AG04450 (cell line): ENCODE results near the gene ZNF581. TPM values are rescaled to one million over a fixed set of nuclear protein-coding genes. Genes with fewer than 3 reads are reported as not detected.
A peak's percentile ranks its signal among the peaks of the same experiment; 100 is the strongest.

ENCODE experiments used
- CTCF ChIA-PET: fragments of 300-600, 350-600 bp; formaldehyde crosslinking; extraction: SDS; loops from one replicate; lab custom pipeline; 2022; ENCODE audit warnings: antibody characterized with exemption, inconsistent platforms; lab: Charles Lee
- POLR2A ChIA-PET: fragments of 350-600 bp; formaldehyde crosslinking; extraction: SDS; loops from one replicate; lab custom pipeline; 2021; ENCODE audit warnings: antibody characterized with exemption, inconsistent platforms; lab: Yijun Ruan, JAX
- DNase-seq: peaks from one replicate; pipeline ENCODE4 v3.0.0-alpha.2; 2011; ENCODE audit warnings: low read depth, low spot score
- H3K27ac ChIP-seq: one replicate; pipeline ENCODE4 v1.5.1; 2012; ENCODE audit warnings: low read depth, low read length, control low read depth
- H3K27me3 ChIP-seq: one replicate; pipeline ENCODE4 v1.6.0; 2012; ENCODE audit warnings: low read length; ENCODE audit not compliant: control insufficient read depth, insufficient read depth
- H3K4me3 ChIP-seq: 2 replicates; pipeline ENCODE4 v1.5.1; 2011; ENCODE audit warnings: mild to moderate bottlenecking, low read depth, low read length, control low read depth
- H3K9me3 ChIP-seq: 2 replicates; pipeline ENCODE4 v1.5.1; 2012; ENCODE audit warnings: low read length; ENCODE audit not compliant: control insufficient read depth, insufficient read depth
- polyA plus RNA-seq: library from polyadenylated mRNA; depleted of rRNA; stranded (reverse); fragments of >200 nt; gene quantifications from 2 replicates; pipeline ENCODE4 v1.2.3, GENCODE V29; 2011
- TF ChIP-seq, protein P1 (sequence below): IDR thresholded peaks from 2 replicates; pipeline ENCODE4 v1.5.1; 2011; ENCODE audit warnings: low read depth, low read length, control low read depth, inconsistent platforms

Gene ZNF581
- polyA plus RNA-seq, 1 experiment = 19.1 TPM

- Histone ChIP-seq H3K9me3 (no peaks in the 10 kb centered on the region), H3K27me3 (no peaks in the 10 kb centered on the region), H3K4me3 (no peak overlapping the region), H3K27ac (no peak overlapping the region)
- ChIA-PET CTCF (interaction anchor here (2.3 kb wide), 1 partner anchor 11 kb away, joined by 8 read pairs; no protein-coding TSS in a partner anchor), POLR2A (no interaction called here)
- TF ChIP-seq, protein P1, sequence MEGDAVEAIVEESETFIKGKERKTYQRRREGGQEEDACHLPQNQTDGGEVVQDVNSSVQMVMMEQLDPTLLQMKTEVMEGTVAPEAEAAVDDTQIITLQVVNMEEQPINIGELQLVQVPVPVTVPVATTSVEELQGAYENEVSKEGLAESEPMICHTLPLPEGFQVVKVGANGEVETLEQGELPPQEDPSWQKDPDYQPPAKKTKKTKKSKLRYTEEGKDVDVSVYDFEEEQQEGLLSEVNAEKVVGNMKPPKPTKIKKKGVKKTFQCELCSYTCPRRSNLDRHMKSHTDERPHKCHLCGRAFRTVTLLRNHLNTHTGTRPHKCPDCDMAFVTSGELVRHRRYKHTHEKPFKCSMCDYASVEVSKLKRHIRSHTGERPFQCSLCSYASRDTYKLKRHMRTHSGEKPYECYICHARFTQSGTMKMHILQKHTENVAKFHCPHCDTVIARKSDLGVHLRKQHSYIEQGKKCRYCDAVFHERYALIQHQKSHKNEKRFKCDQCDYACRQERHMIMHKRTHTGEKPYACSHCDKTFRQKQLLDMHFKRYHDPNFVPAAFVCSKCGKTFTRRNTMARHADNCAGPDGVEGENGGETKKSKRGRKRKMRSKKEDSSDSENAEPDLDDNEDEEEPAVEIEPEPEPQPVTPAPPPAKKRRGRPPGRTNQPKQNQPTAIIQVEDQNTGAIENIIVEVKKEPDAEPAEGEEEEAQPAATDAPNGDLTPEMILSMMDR = no peak
- DNase-seq = no peak
Observed at GRCh38 chr19:55660991-55661390, 17.5 kb downstream of the ZNF581 start.

- no peaks in the 10 kb centered on the region for H3K9me3 ChIP-seq
- TF ChIP-seq, protein P1 = no peak
- no peaks in the 10 kb centered on the region for H3K27me3 ChIP-seq
- H3K27ac ChIP-seq = no peak overlapping the region
- POLR2A ChIA-PET = no interaction called here
- DNase-seq = no peak
- CTCF ChIA-PET = interaction anchor here (1.0 kb wide), 1 partner anchor 10 kb away, joined by 6 read pairs; no protein-coding TSS in a partner anchor
- H3K4me3 ChIP-seq = no peak overlapping the region
Observed at GRCh38 chr19:55661826-55662225, 18.4 kb downstream of the ZNF581 start.

- CTCF ChIA-PET = no interaction called here
Observed at GRCh38 chr19:55663846-55664536, 20.5 kb downstream of the ZNF581 start.

DNA sequence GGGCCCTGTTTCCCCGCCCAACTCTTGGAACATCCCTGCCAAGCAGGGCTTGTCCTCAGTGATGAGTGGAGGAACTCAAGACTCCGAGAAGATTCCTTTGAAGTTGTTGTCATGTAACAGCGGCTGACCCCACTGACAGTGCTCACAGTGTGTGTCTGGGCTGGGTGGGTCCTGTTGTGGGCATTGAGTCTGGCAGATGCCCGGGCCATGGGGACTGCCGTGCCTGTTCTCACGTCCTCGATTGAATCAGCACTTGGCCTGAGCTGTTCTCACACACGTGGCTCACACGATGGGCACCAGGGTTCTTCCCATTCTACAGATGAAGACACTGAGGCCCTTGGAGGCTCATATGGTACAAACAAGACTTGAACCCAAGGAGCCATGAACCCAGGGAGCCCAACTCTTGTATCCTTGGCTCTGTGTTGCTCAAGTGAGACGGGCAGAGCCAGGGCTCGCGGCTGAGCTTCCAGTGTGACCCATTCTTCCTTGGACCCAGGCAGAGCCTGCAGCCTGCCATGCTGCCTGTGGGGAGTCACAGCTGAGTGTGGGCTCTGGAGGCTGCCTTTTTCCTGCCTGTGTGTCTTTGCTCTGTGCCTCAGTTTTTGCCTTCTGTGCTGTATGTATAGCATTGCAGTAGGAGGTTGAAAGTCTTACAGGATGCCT, 23.0 kb downstream of the ZNF581 start:
- DNase-seq = no peak
- POLR2A ChIA-PET = interaction anchor here (0.6 kb wide), 1 partner anchor 1664 kb away, joined by 5 read pairs; no protein-coding TSS in a partner anchor
- CTCF ChIA-PET = no interaction called here
- TF ChIP-seq, protein P1 = no peak
- H3K4me3 ChIP-seq = no peak overlapping the region
- H3K27ac ChIP-seq = peak overlapping the region; percentile 31
- no peaks in the 10 kb centered on the region; the same call in 1 of the 2 replicates for H3K9me3 ChIP-seq
- H3K27me3 ChIP-seq = no peaks in the 10 kb centered on the region

More at GRCh38 chr19:55663846-55664536, 20.5 kb downstream of the ZNF581 start:
- Histone ChIP-seq H3K4me3 (no peak overlapping the region), H3K9me3 (no peaks in the 10 kb centered on the region), H3K27ac (no peak overlapping the region), H3K27me3 (no peaks in the 10 kb centered on the region)
- POLR2A ChIA-PET = no interaction called here
- TF ChIP-seq, protein P1 = no peak
- DNase-seq = no peak

- TF ChIP-seq, protein P1 = no peak
- POLR2A ChIA-PET = interaction anchor here (0.6 kb wide), 1 partner anchor 465 kb away, joined by 3 read pairs; no protein-coding TSS in a partner anchor
- no peak overlapping the region for H3K4me3 ChIP-seq
- DNase-seq = no peak
- peak overlapping the region; percentile 31 for H3K27ac ChIP-seq
- H3K27me3 ChIP-seq = no peaks in the 10 kb centered on the region
- H3K9me3 ChIP-seq = no peaks in the 10 kb centered on the region; the same call in 1 of the 2 replicates
- CTCF ChIA-PET = no interaction called here
Observed at GRCh38 chr19:55667006-55667381, 23.5 kb downstream of the ZNF581 start.
